ENCODE data around the gene FLVCR2.
A peak's percentile ranks its signal among the peaks of the same experiment; 100 is the strongest.

Gene FLVCR2

GRCh38 chr14:75636100-75636692 lies 57.8 kb downstream of the FLVCR2 start:
- peak; percentile 14 for DNase-seq

GRCh38 chr14:75640876-75641275 lies 62.5 kb downstream of the FLVCR2 start:
- no peak for DNase-seq

- no peak for DNase-seq
These were observed 65.6 kb downstream of the FLVCR2 start for GRCh38 chr14:75643985-75644384.

- no peak for DNase-seq
These were observed 66.6 kb downstream of the FLVCR2 start for GRCh38 chr14:75645056-75645455.

- DNase-seq, result no peak
These were observed 68.3 kb downstream of the FLVCR2 start for GRCh38 chr14:75646762-75647161.

GRCh38 chr14:75647640-75648039 lies 69.2 kb downstream of the FLVCR2 start:
- no peak for DNase-seq

GRCh38 chr14:75648066-75648838 lies 69.8 kb downstream of the FLVCR2 start:
- no peak for DNase-seq

GRCh38 chr14:75649337-75649736 lies 70.9 kb downstream of the FLVCR2 start:
- DNase-seq, result no peak

- no peak for DNase-seq
These were observed 71.4 kb downstream of the FLVCR2 start for GRCh38 chr14:75649773-75650172.

GRCh38 chr14:75650253-75651058 lies 72.0 kb downstream of the FLVCR2 start:
- DNase-seq, result no peak

GRCh38 chr14:75653563-75653962 lies 75.1 kb downstream of the FLVCR2 start:
- no peak for DNase-seq

- no peak for DNase-seq
These were observed 75.8 kb downstream of the FLVCR2 start for GRCh38 chr14:75654127-75654732.

GRCh38 chr14:75655235-75655634 lies 76.8 kb downstream of the FLVCR2 start:
- no peak for DNase-seq

- DNase-seq, result no peak
These were observed 78.9 kb downstream of the FLVCR2 start for GRCh38 chr14:75657331-75657730.

GRCh38 chr14:75658957-75659356 lies 80.5 kb downstream of the FLVCR2 start:
- DNase-seq, result no peak

GRCh38 chr14:75660238-75660629 lies 81.8 kb downstream of the FLVCR2 start:
- DNase-seq, result no peak

GRCh38 chr14:75660630-75661498 lies 82.4 kb downstream of the FLVCR2 start, which contains the start of the genes ERG28 and TTLL5:
Gene ERG28 (minus strand): TSS chr14:75660876. CDS start chr14:75657502, 3,374 bp downstream.
Gene TTLL5 (plus strand): TSS chr14:75661246. CDS start chr14:75663150, 1,904 bp downstream.
- DNase-seq, result peak; percentile 97

- no peak for DNase-seq
These were observed 83.0 kb downstream of the FLVCR2 start for GRCh38 chr14:75661499-75661814.

- DNase-seq, result no peak
These were observed 84.5 kb downstream of the FLVCR2 start for GRCh38 chr14:75662966-75663365.

GRCh38 chr14:75667099-75667765 lies 88.8 kb downstream of the FLVCR2 start:
- no peak for DNase-seq

- DNase-seq, result no peak
These were observed 94.3 kb downstream of the FLVCR2 start for GRCh38 chr14:75672605-75673192.
